ENCODE results near the gene SYNJ2BP. TPM values are rescaled to one million over a fixed set of nuclear protein-coding genes. Genes with fewer than 3 reads are reported as not detected.
"Not testable (repeated sequence)": the region's sequence is repeated elsewhere in the genome, so short reads cannot be mapped to it uniquely, and the experiment has no call there.

The SYNJ2BP gene
- total RNA-seq, 1 experiment from 2014 or later = 24.8 TPM

GRCh38 chr14:70425354-70425753 lies 8.5 kb upstream of the SYNJ2BP start:
- Mint-ChIP-seq H3K36me3 (ENCODE audit: insufficient read depth, unreplicated experiment) (no peaks in the 10 kb centered on the region), H3K27me3 (ENCODE audit: unreplicated experiment) (no peaks in the 10 kb centered on the region), H3K9me3 (ENCODE audit: low read depth, unreplicated experiment) (peaks cover 10% of the 10 kb centered on the region), H3K4me1 (ENCODE audit: low read depth, unreplicated experiment) (no peaks in the 10 kb centered on the region), H3K27ac (ENCODE audit: unreplicated experiment) (no peak overlapping the region), H3K4me3 (ENCODE audit: low read depth, unreplicated experiment) (no peak overlapping the region)
- DNase-seq = no peak
- intact Hi-C loops (cut with micrococcal nuclease; ENCODE audit: unreplicated experiment) = no loop called here
- CTCF ChIA-PET = no interaction called here
- no TSS peak for BruUV-seq (replicated peaks)
- no peak for TF ChIP-seq CTCF (IDR thresholded peaks at IDR 0.05; ENCODE audit: unreplicated experiment)

GRCh38 chr14:70422538-70422937 lies 5.6 kb upstream of the SYNJ2BP start:
- no TSS peak for BruUV-seq (replicated peaks)
- intact Hi-C loops (cut with micrococcal nuclease; ENCODE audit: unreplicated experiment) = no loop called here
- no peaks in the 10 kb centered on the region for H3K36me3 Mint-ChIP-seq (ENCODE audit: insufficient read depth, unreplicated experiment)
- no peak for DNase-seq
- H3K4me1 Mint-ChIP-seq (ENCODE audit: low read depth, unreplicated experiment) = no peaks in the 10 kb centered on the region
- H3K9me3 Mint-ChIP-seq (ENCODE audit: low read depth, unreplicated experiment) = peaks cover 8% of the 10 kb centered on the region
- TF ChIP-seq CTCF (IDR thresholded peaks at IDR 0.05; ENCODE audit: unreplicated experiment) = no peak
- no peak overlapping the region for H3K27ac Mint-ChIP-seq (ENCODE audit: unreplicated experiment)
- CTCF ChIA-PET = no interaction called here
- no peak overlapping the region for H3K4me3 Mint-ChIP-seq (ENCODE audit: low read depth, unreplicated experiment)
- no peaks in the 10 kb centered on the region for H3K27me3 Mint-ChIP-seq (ENCODE audit: unreplicated experiment)

- H3K27me3 Mint-ChIP-seq (ENCODE audit: unreplicated experiment); H3K4me3 Mint-ChIP-seq (ENCODE audit: low read depth, unreplicated experiment); CTCF ChIA-PET; DNase-seq; H3K9me3 Mint-ChIP-seq (ENCODE audit: low read depth, unreplicated experiment); intact Hi-C loops (cut with micrococcal nuclease; ENCODE audit: unreplicated experiment); H3K27ac Mint-ChIP-seq (ENCODE audit: unreplicated experiment); BruUV-seq (replicated peaks): not testable (repeated sequence)
- Mint-ChIP-seq H3K4me1 (ENCODE audit: low read depth, unreplicated experiment) (peaks cover 12% of the 10 kb centered on the region), H3K36me3 (ENCODE audit: insufficient read depth, unreplicated experiment) (peaks cover 21% of the 10 kb centered on the region)
Measured at GRCh38 chr14:70419270-70419931, 2.5 kb upstream of the SYNJ2BP start.

- H3K4me3 Mint-ChIP-seq (ENCODE audit: low read depth, unreplicated experiment) = peak overlapping the region; percentile 91
- BruUV-seq (replicated peaks) = TSS peak; percentile 37
- CTCF ChIA-PET = interaction anchor here (0.7 kb wide), 1 partner anchor 163 kb away, joined by 3 read pairs; no protein-coding TSS in a partner anchor
- no peak for DNase-seq
- no peaks in the 10 kb centered on the region for H3K27me3 Mint-ChIP-seq (ENCODE audit: unreplicated experiment)
- TF ChIP-seq CTCF (IDR thresholded peaks at IDR 0.05; ENCODE audit: unreplicated experiment) = no peak
- H3K4me1 Mint-ChIP-seq (ENCODE audit: low read depth, unreplicated experiment) = peaks cover 19% of the 10 kb centered on the region
- H3K36me3 Mint-ChIP-seq (ENCODE audit: insufficient read depth, unreplicated experiment) = peaks cover 21% of the 10 kb centered on the region
- H3K9me3 Mint-ChIP-seq (ENCODE audit: low read depth, unreplicated experiment) = no peaks in the 10 kb centered on the region
- peak overlapping the region; percentile 95 for H3K27ac Mint-ChIP-seq (ENCODE audit: unreplicated experiment)
- intact Hi-C loops (cut with micrococcal nuclease; ENCODE audit: unreplicated experiment) = no loop called here
Measured at GRCh38 chr14:70416338-70416724, 559 bp downstream of the SYNJ2BP start.

- H3K4me3 Mint-ChIP-seq (ENCODE audit: low read depth, unreplicated experiment) = peak overlapping the region; percentile 91
- TF ChIP-seq CTCF (IDR thresholded peaks at IDR 0.05; ENCODE audit: unreplicated experiment) = no peak
- no peaks in the 10 kb centered on the region for H3K9me3 Mint-ChIP-seq (ENCODE audit: low read depth, unreplicated experiment)
- no peak for DNase-seq
- no TSS peak for BruUV-seq (replicated peaks)
- no peaks in the 10 kb centered on the region for H3K27me3 Mint-ChIP-seq (ENCODE audit: unreplicated experiment)
- H3K4me1 Mint-ChIP-seq (ENCODE audit: low read depth, unreplicated experiment) = peaks cover 20% of the 10 kb centered on the region
- CTCF ChIA-PET = interaction anchor here (0.7 kb wide), 1 partner anchor 163 kb away, joined by 3 read pairs; no protein-coding TSS in a partner anchor
- H3K27ac Mint-ChIP-seq (ENCODE audit: unreplicated experiment) = peak overlapping the region; percentile 95
- H3K36me3 Mint-ChIP-seq (ENCODE audit: insufficient read depth, unreplicated experiment) = peaks cover 21% of the 10 kb centered on the region
- intact Hi-C loops (cut with micrococcal nuclease; ENCODE audit: unreplicated experiment) = no loop called here
Measured at GRCh38 chr14:70415788-70416187, 1.1 kb downstream of the SYNJ2BP start.
